ENCODE results near the gene TMEM163. TPM values are rescaled to one million over a fixed set of nuclear protein-coding genes. Genes with fewer than 3 reads are reported as not detected.

TMEM163 gene
- not detected in 2 replicates for polyA plus RNA-seq (2011; rRNA removed)
- not detected in 2 replicates for polyA minus RNA-seq (2011; rRNA and poly(A)+ RNA removed)

GRCh38 chr2:134718817-134719814, at the start of gene TMEM163:
TSS of gene TMEM163 (minus strand) at chr2:134719000.
- Histone ChIP-seq H3K36me3 (ENCODE audit: control insufficient read depth, insufficient read depth, low read length) (no peaks in the 10 kb centered on the region), H3K27me3 (ENCODE audit: control insufficient read depth, insufficient read depth, low read length) (peaks cover 30% of the 10 kb centered on the region), H3K4me3 (ENCODE audit: low read depth, low read length) (no peak within 1 kb of the TSS)
- DNase-seq (ENCODE audit: low read depth): no peak
- ChIA-PET CTCF (no interaction called here), POLR2A (no interaction called here)
- no peak for TF ChIP-seq CTCF (IDR thresholded peaks at IDR 0.05; ENCODE audit: insufficient read depth, low read depth, low read length)

GRCh38 chr2:134766583-134766982, 47.8 kb upstream of the TMEM163 start:
- POLR2A ChIA-PET: no interaction called here

GRCh38 chr2:134765987-134766386, 47.2 kb upstream of the TMEM163 start:
- POLR2A ChIA-PET: no interaction called here
- Histone ChIP-seq H3K4me3 (ENCODE audit: low read depth, low read length) (no peak overlapping the region), H3K36me3 (ENCODE audit: control insufficient read depth, insufficient read depth, low read length) (no peaks in the 10 kb centered on the region), H3K27me3 (ENCODE audit: control insufficient read depth, insufficient read depth, low read length) (no peaks in the 10 kb centered on the region)
- no peak for DNase-seq (ENCODE audit: low read depth)
- CTCF ChIA-PET: no interaction called here
- TF ChIP-seq CTCF (IDR thresholded peaks at IDR 0.05; ENCODE audit: insufficient read depth, low read depth, low read length): no peak

More at GRCh38 chr2:134766583-134766982, 47.8 kb upstream of the TMEM163 start:
- Histone ChIP-seq H3K27me3 (ENCODE audit: control insufficient read depth, insufficient read depth, low read length) (no peaks in the 10 kb centered on the region), H3K4me3 (ENCODE audit: low read depth, low read length) (no peak overlapping the region), H3K36me3 (ENCODE audit: control insufficient read depth, insufficient read depth, low read length) (no peaks in the 10 kb centered on the region)
- CTCF ChIA-PET: no interaction called here
- TF ChIP-seq CTCF (IDR thresholded peaks at IDR 0.05; ENCODE audit: insufficient read depth, low read depth, low read length): no peak
- no peak for DNase-seq (ENCODE audit: low read depth)

GRCh38 chr2:134764164-134764563, 45.4 kb upstream of the TMEM163 start:
- Histone ChIP-seq H3K27me3 (ENCODE audit: control insufficient read depth, insufficient read depth, low read length) (no peaks in the 10 kb centered on the region), H3K4me3 (ENCODE audit: low read depth, low read length) (no peak overlapping the region), H3K36me3 (ENCODE audit: control insufficient read depth, insufficient read depth, low read length) (no peaks in the 10 kb centered on the region)
- DNase-seq (ENCODE audit: low read depth): no peak
- TF ChIP-seq CTCF (IDR thresholded peaks at IDR 0.05; ENCODE audit: insufficient read depth, low read depth, low read length): no peak
- ChIA-PET POLR2A (no interaction called here), CTCF (interaction anchor here (1.4 kb wide), 1 partner anchor 23 kb away, joined by 3 read pairs; no protein-coding TSS in a partner anchor)

GRCh38 chr2:134763164-134763710, 44.4 kb upstream of the TMEM163 start:
- DNase-seq (ENCODE audit: low read depth): no peak
- Histone ChIP-seq H3K27me3 (ENCODE audit: control insufficient read depth, insufficient read depth, low read length) (no peaks in the 10 kb centered on the region), H3K4me3 (ENCODE audit: low read depth, low read length) (no peak overlapping the region), H3K36me3 (ENCODE audit: control insufficient read depth, insufficient read depth, low read length) (no peaks in the 10 kb centered on the region)
- CTCF ChIA-PET: interaction anchor here (1.4 kb wide), 1 partner anchor 24 kb away, joined by 3 read pairs; no protein-coding TSS in a partner anchor
- no peak for TF ChIP-seq CTCF (IDR thresholded peaks at IDR 0.05; ENCODE audit: insufficient read depth, low read depth, low read length)
- POLR2A ChIA-PET: no interaction called here

Measured in BJ (cell line).